ENCODE results near the gene CEACAM16. TPM values are rescaled to one million over a fixed set of nuclear protein-coding genes. Genes with fewer than 3 reads are reported as not detected.

Gene CEACAM16
- total and polyA plus RNA-seq, 10 donors, result not detected

- H3K4me3 ChIP-seq, result peak overlapping the region in 1 of 8 donors; percentile 24
- DNase-seq, result no peak
- H3K4me1 ChIP-seq, result peaks cover 3 to 82% (median 51%) of the 10 kb centered on the region in 6 donors
- H3K36me3 ChIP-seq, result no peaks in the 10 kb centered on the region
- no peaks in the 10 kb centered on the region for H3K9me3 ChIP-seq
- peak overlapping the region in 7 of 8 donors; percentile 41 to 83 (median 64) for H3K27ac ChIP-seq
- TF ChIP-seq POLR2A (IDR thresholded peaks at IDR 0.05), result no peak
- TF ChIP-seq POLR2AphosphoS5 (IDR thresholded peaks at IDR 0.05), result peak in 2 of 3 donors; percentile 19 to 77
- intact Hi-C loops (cut with DNase I; ENCODE audit: low total_unique reads), result no loop called here
- 28 to 39% (median 33%) methylated on average over 24 to 25 of the region's 25 CpGs for WGBS, 5 donors
- peaks cover 0 to 8% (median 0%) of the 10 kb centered on the region in 7 donors for H3K27me3 ChIP-seq (replicated peaks in 1 of 7)
Measured at GRCh38 chr19:44684892-44685863, 13.8 kb upstream of the CEACAM16 start.

- DNase-seq, result no peak
- Histone ChIP-seq H3K27me3 (replicated peaks in 1 of 7) (peaks cover 0 to 8% (median 0%) of the 10 kb centered on the region in 7 donors), H3K4me1 (peaks cover 3 to 89% (median 52%) of the 10 kb centered on the region in 6 donors), H3K27ac (peak overlapping the region in 6 of 8 donors; percentile 11 to 83 (median 70)), H3K36me3 (no peaks in the 10 kb centered on the region), H3K4me3 (peak overlapping the region in 1 of 8 donors; percentile 12), H3K9me3 (no peaks in the 10 kb centered on the region)
- WGBS, 5 donors, result 31 to 49% (median 37%) methylated on average over 4 of the region's 4 CpGs
- intact Hi-C loops (cut with DNase I; ENCODE audit: low total_unique reads), result no loop called here
- TF ChIP-seq CTCF (IDR thresholded peaks at IDR 0.05 in 8 of 11, conservative IDR thresholded peaks at IDR 0.05 in 3 of 11) (no peak), POLR2AphosphoS5 (IDR thresholded peaks at IDR 0.05) (no peak), POLR2A (IDR thresholded peaks at IDR 0.05) (no peak)
Measured at GRCh38 chr19:44685877-44686276, 13.1 kb upstream of the CEACAM16 start.

- WGBS, 5 donors, result 85 to 88% (median 87%) methylated on average over 4 of the region's 4 CpGs
- peaks cover 11 to 99% (median 61%) of the 10 kb centered on the region in 6 donors for H3K4me1 ChIP-seq
- H3K27me3 ChIP-seq (replicated peaks in 1 of 7), result peaks cover 0 to 8% (median 0%) of the 10 kb centered on the region in 7 donors
- no peaks in the 10 kb centered on the region for H3K9me3 ChIP-seq
- no peak overlapping the region for H3K4me3 ChIP-seq
- peak overlapping the region in 2 of 8 donors; percentile 75 to 83 for H3K27ac ChIP-seq
- TF ChIP-seq POLR2AphosphoS5 (IDR thresholded peaks at IDR 0.05) (no peak), CTCF (IDR thresholded peaks at IDR 0.05 in 8 of 11, conservative IDR thresholded peaks at IDR 0.05 in 3 of 11) (no peak)
- no peak for DNase-seq
- H3K36me3 ChIP-seq, result no peaks in the 10 kb centered on the region
- intact Hi-C loops (cut with DNase I; ENCODE audit: low total_unique reads), result no loop called here
Measured at GRCh38 chr19:44686896-44687295, 12.1 kb upstream of the CEACAM16 start.

GRCh38 chr19:44687888-44688287 lies 11.1 kb upstream of the CEACAM16 start:
- H3K27ac ChIP-seq, result peak overlapping the region in 1 of 8 donors; percentile 16
- H3K4me1 ChIP-seq, result peaks cover 21 to 100% (median 69%) of the 10 kb centered on the region in 6 donors
- intact Hi-C loops (cut with DNase I; ENCODE audit: low total_unique reads), result no loop called here
- no peak for DNase-seq
- H3K4me3 ChIP-seq, result no peak overlapping the region
- H3K27me3 ChIP-seq (replicated peaks in 1 of 7), result peaks cover 0 to 8% (median 0%) of the 10 kb centered on the region in 7 donors
- no peak for TF ChIP-seq CTCF (IDR thresholded peaks at IDR 0.05 in 8 of 11, conservative IDR thresholded peaks at IDR 0.05 in 3 of 11)
- no peak for TF ChIP-seq POLR2AphosphoS5 (IDR thresholded peaks at IDR 0.05)
- no peaks in the 10 kb centered on the region for H3K9me3 ChIP-seq
- H3K36me3 ChIP-seq, result no peaks in the 10 kb centered on the region
- 77 to 90% (median 86%) methylated on average over 7 of the region's 7 CpGs for WGBS, 5 donors
